Measurements from ENCODE around the gene MRPL4. TPM values are rescaled to one million over a fixed set of nuclear protein-coding genes. Genes with fewer than 3 reads are reported as not detected.
"Not testable (repeated sequence)": the region's sequence is repeated elsewhere in the genome, so short reads cannot be mapped to it uniquely, and the experiment has no call there.

The MRPL4 gene
- total RNA-seq, 2 experiments from 2014 or later: 148 to 155 TPM

- no peak for TF ChIP-seq EZH2phosphoT487 (IDR thresholded peaks at IDR 0.05; ENCODE audit: borderline replicate concordance, low read depth, low read length)
- TF ChIP-seq, protein P1, sequence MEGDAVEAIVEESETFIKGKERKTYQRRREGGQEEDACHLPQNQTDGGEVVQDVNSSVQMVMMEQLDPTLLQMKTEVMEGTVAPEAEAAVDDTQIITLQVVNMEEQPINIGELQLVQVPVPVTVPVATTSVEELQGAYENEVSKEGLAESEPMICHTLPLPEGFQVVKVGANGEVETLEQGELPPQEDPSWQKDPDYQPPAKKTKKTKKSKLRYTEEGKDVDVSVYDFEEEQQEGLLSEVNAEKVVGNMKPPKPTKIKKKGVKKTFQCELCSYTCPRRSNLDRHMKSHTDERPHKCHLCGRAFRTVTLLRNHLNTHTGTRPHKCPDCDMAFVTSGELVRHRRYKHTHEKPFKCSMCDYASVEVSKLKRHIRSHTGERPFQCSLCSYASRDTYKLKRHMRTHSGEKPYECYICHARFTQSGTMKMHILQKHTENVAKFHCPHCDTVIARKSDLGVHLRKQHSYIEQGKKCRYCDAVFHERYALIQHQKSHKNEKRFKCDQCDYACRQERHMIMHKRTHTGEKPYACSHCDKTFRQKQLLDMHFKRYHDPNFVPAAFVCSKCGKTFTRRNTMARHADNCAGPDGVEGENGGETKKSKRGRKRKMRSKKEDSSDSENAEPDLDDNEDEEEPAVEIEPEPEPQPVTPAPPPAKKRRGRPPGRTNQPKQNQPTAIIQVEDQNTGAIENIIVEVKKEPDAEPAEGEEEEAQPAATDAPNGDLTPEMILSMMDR (conservative IDR thresholded peaks at IDR 0.05; ENCODE audit: low read length): no peak
- no peaks in the 10 kb centered on the region for H3K4me1 ChIP-seq (ENCODE audit: insufficient read depth, low read length, poor library complexity, severe bottlenecking)
- DNase-seq (ENCODE audit: low spot score): no peak
- BruUV-seq (replicated peaks): no TSS peak
- no peak overlapping the region for H3K4me2 ChIP-seq (ENCODE audit: low read length)
- no peak overlapping the region for H3K4me3 ChIP-seq (ENCODE audit: low read depth, low read length, poor library complexity, severe bottlenecking)
- intact Hi-C loops (cut with micrococcal nuclease; ENCODE audit: unreplicated experiment): no loop called here
- H3K27ac ChIP-seq (ENCODE audit: low read depth, low read length, poor library complexity, severe bottlenecking): no peak overlapping the region
- H4K20me1 ChIP-seq (ENCODE audit: insufficient read depth, low read length): no peaks in the 10 kb centered on the region
- ChIA-PET CTCF (ENCODE audit: unreplicated experiment) (no interaction called here), POLR2A (interaction anchor here (0.7 to 1.3 kb wide), 4 partner anchors 8 to 54 kb away, joined by 3 read pairs; partner anchors contain the start of gene ICAM5)
- H3K36me3 ChIP-seq (ENCODE audit: insufficient read depth, low read length): 0 out of 2 replicates have a peak, but pooled peaks cover 12% of the 10 kb centered on the region
- no peaks in the 10 kb centered on the region for H3K79me2 ChIP-seq (ENCODE audit: insufficient read depth, low read depth, low read length)
- H3K9me3 ChIP-seq (ENCODE audit: low read length): no peaks in the 10 kb centered on the region
- H3K9me2 ChIP-seq (ENCODE audit: insufficient read depth, low read length): no peaks in the 10 kb centered on the region
- H2AFZ ChIP-seq (ENCODE audit: low read length): no peak overlapping the region
Measured at GRCh38 chr19:10279737-10280442, 27.9 kb downstream of the MRPL4 start.

GRCh38 chr19:10282043-10282442, 30.0 kb downstream of the MRPL4 start:
- BruUV-seq (replicated peaks); H3K79me2 ChIP-seq (ENCODE audit: insufficient read depth, low read depth, low read length); H3K27ac ChIP-seq (ENCODE audit: low read depth, low read length, poor library complexity, severe bottlenecking); H2AFZ ChIP-seq (ENCODE audit: low read length); H3K9me2 ChIP-seq (ENCODE audit: insufficient read depth, low read length); intact Hi-C loops (cut with micrococcal nuclease; ENCODE audit: unreplicated experiment); H3K4me2 ChIP-seq (ENCODE audit: low read length); H4K20me1 ChIP-seq (ENCODE audit: insufficient read depth, low read length); H3K4me3 ChIP-seq (ENCODE audit: low read depth, low read length, poor library complexity, severe bottlenecking); DNase-seq (ENCODE audit: low spot score); H3K9me3 ChIP-seq (ENCODE audit: low read length); CTCF ChIA-PET (ENCODE audit: unreplicated experiment): not testable (repeated sequence)
- Histone ChIP-seq H3K36me3 (ENCODE audit: insufficient read depth, low read length) (peaks cover 23% of the 10 kb centered on the region; the same call in 1 of the 2 replicates), H3K4me1 (ENCODE audit: insufficient read depth, low read length, poor library complexity, severe bottlenecking) (peaks cover 18% of the 10 kb centered on the region)
- POLR2A ChIA-PET: interaction anchor here (0.6 kb wide), 1 partner anchor 44 kb away, joined by 3 read pairs; no protein-coding TSS in a partner anchor

DNA sequence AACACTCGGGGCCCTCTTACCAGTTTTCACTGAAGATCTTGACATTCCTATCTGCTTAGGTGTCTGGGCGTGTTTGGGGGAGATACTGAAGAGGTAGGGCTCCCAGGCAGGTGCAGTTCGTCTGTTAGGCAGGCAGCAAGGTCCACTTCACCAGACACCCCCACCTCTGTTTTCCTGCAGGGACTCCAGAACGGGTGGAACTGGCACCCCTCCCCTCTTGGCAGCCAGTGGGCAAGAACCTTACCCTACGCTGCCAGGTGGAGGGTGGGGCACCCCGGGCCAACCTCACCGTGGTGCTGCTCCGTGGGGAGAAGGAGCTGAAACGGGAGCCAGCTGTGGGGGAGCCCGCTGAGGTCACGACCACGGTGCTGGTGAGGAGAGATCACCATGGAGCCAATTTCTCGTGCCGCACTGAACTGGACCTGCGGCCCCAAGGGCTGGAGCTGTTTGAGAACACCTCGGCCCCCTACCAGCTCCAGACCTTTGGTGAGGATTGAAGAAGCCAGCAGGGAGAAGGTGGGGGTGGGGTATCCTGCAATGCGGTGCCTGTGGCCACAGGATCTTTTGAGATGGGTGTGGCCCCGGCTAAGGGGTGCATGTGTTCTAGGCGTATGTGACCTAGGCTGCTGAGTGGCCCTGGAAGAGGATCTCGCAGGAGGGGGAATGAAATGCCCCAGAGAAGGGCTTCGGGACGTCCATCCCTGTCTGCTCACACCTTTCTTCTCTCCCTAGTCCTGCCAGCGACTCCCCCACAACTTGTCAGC, 31.5 kb downstream of the MRPL4 start:
- POLR2A ChIA-PET: interaction anchor here (0.6 kb wide), 1 partner anchor 54 kb away, joined by 6 read pairs; no protein-coding TSS in a partner anchor
- no peak overlapping the region for H2AFZ ChIP-seq (ENCODE audit: low read length)
- no peak for TF ChIP-seq EZH2phosphoT487 (IDR thresholded peaks at IDR 0.05; ENCODE audit: borderline replicate concordance, low read depth, low read length)
- TF ChIP-seq, protein P1 (conservative IDR thresholded peaks at IDR 0.05; ENCODE audit: low read length): no peak
- H3K9me3 ChIP-seq (ENCODE audit: low read length): no peaks in the 10 kb centered on the region
- no peak overlapping the region for H3K4me3 ChIP-seq (ENCODE audit: low read depth, low read length, poor library complexity, severe bottlenecking)
- H3K4me1 ChIP-seq (ENCODE audit: insufficient read depth, low read length, poor library complexity, severe bottlenecking): peaks cover 31% of the 10 kb centered on the region
- H3K9me2 ChIP-seq (ENCODE audit: insufficient read depth, low read length): no peaks in the 10 kb centered on the region
- no peak overlapping the region for H3K27ac ChIP-seq (ENCODE audit: low read depth, low read length, poor library complexity, severe bottlenecking)
- BruUV-seq (replicated peaks): no TSS peak
- CTCF ChIA-PET (ENCODE audit: unreplicated experiment): no interaction called here
- H3K4me2 ChIP-seq (ENCODE audit: low read length): no peak overlapping the region
- intact Hi-C loops (cut with micrococcal nuclease; ENCODE audit: unreplicated experiment): no loop called here
- H3K79me2 ChIP-seq (ENCODE audit: insufficient read depth, low read depth, low read length): no peaks in the 10 kb centered on the region
- H4K20me1 ChIP-seq (ENCODE audit: insufficient read depth, low read length): no peaks in the 10 kb centered on the region
- H3K36me3 ChIP-seq (ENCODE audit: insufficient read depth, low read length): peaks cover 23% of the 10 kb centered on the region; the same call in 1 of the 2 replicates
- no peak for DNase-seq (ENCODE audit: low spot score)
